Endothelial cell (in vitro differentiated cells): Measurements from ENCODE around the gene CYB5A. TPM values are rescaled to one million over a fixed set of nuclear protein-coding genes. Genes with fewer than 3 reads are reported as not detected.

Source experiments
- DNase-seq: peaks from one replicate; pipeline ENCODE4 v3.0.0; 2021; ENCODE audit warnings: low spot score
- H3K27ac Mint-ChIP-seq: one replicate; pipeline ENCODE4 v1.8.0; 2021; ENCODE audit warnings: mixed read lengths, inconsistent platforms; ENCODE audit not compliant: unreplicated experiment
- H3K27me3 Mint-ChIP-seq: one replicate; pipeline ENCODE4 v1.8.0; 2021; ENCODE audit warnings: mild to moderate bottlenecking, moderate library complexity, mixed read lengths, inconsistent platforms; ENCODE audit not compliant: unreplicated experiment
- H3K36me3 Mint-ChIP-seq: one replicate; pipeline ENCODE4 v1.8.0; 2021; ENCODE audit warnings: mild to moderate bottlenecking, low read depth, mixed read lengths, inconsistent platforms; ENCODE audit not compliant: unreplicated experiment
- H3K4me1 Mint-ChIP-seq: one replicate; pipeline ENCODE4 v1.8.0; 2021; ENCODE audit warnings: mild to moderate bottlenecking, mixed read lengths, inconsistent platforms; ENCODE audit not compliant: unreplicated experiment
- H3K4me3 Mint-ChIP-seq: one replicate; pipeline ENCODE4 v1.8.0; 2021; ENCODE audit warnings: mild to moderate bottlenecking, mixed read lengths, inconsistent platforms; ENCODE audit not compliant: unreplicated experiment
- H3K9me3 Mint-ChIP-seq: one replicate; pipeline ENCODE4 v1.8.0; 2021; ENCODE audit warnings: mixed read lengths, inconsistent platforms; ENCODE audit not compliant: unreplicated experiment
- total RNA-seq: library from RNA; stranded (reverse); fragmentation: NEBNext Ultra II Directional; extraction: Animal tissue kit (Norgen Biotek cat#: 25700); gene quantifications from one replicate; pipeline ENCODE4 v1.2.1, GENCODE V29; 2021; ENCODE audit not compliant: unreplicated experiment
- TF ChIP-seq, protein P1 (sequence below): fragments of 200-600 bp; sonication (generic); IDR thresholded peaks from one replicate; pipeline ENCODE4 v1.5.0; 2021; ENCODE audit warnings: antibody characterized with exemption; ENCODE audit not compliant: unreplicated experiment

The CYB5A gene
- total RNA-seq, 1 donor from 2014 or later: 119 TPM

GRCh38 chr18:74311000-74311399 is 19.2 kb upstream of the CYB5A start:
- no peaks in the 10 kb centered on the region for H3K4me1 Mint-ChIP-seq
- no peaks in the 10 kb centered on the region for H3K36me3 Mint-ChIP-seq
- no peak for DNase-seq
- H3K27me3 Mint-ChIP-seq: no peaks in the 10 kb centered on the region
- H3K27ac Mint-ChIP-seq: no peak overlapping the region
- H3K4me3 Mint-ChIP-seq: no peak overlapping the region
- TF ChIP-seq, protein P1, sequence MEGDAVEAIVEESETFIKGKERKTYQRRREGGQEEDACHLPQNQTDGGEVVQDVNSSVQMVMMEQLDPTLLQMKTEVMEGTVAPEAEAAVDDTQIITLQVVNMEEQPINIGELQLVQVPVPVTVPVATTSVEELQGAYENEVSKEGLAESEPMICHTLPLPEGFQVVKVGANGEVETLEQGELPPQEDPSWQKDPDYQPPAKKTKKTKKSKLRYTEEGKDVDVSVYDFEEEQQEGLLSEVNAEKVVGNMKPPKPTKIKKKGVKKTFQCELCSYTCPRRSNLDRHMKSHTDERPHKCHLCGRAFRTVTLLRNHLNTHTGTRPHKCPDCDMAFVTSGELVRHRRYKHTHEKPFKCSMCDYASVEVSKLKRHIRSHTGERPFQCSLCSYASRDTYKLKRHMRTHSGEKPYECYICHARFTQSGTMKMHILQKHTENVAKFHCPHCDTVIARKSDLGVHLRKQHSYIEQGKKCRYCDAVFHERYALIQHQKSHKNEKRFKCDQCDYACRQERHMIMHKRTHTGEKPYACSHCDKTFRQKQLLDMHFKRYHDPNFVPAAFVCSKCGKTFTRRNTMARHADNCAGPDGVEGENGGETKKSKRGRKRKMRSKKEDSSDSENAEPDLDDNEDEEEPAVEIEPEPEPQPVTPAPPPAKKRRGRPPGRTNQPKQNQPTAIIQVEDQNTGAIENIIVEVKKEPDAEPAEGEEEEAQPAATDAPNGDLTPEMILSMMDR: no peak
- H3K9me3 Mint-ChIP-seq: no peaks in the 10 kb centered on the region

GRCh38 chr18:74310411-74310810 is 18.6 kb upstream of the CYB5A start:
- no peak for DNase-seq
- Mint-ChIP-seq H3K9me3 (no peaks in the 10 kb centered on the region), H3K27me3 (no peaks in the 10 kb centered on the region), H3K36me3 (no peaks in the 10 kb centered on the region), H3K4me3 (no peak overlapping the region), H3K27ac (no peak overlapping the region), H3K4me1 (no peaks in the 10 kb centered on the region)
- TF ChIP-seq, protein P1: no peak

DNA sequence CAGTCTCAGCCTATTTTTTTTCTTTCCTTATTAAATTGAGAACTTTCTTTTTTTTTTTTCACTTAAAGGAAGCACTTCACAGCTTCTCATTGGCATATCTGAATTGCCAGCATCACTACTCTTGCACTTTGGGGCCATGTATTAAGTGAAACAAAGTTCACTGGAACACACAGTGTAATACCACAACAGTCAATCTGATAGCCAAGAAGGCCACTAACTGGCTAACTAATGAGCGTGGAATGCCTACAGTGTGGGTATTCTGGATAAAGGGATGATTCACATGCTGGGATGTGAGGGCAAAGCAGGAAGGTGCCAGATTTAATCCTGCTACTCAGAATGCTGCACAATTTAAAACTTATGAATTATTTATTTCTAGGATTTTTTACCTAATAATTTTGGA is 12.2 kb upstream of the CYB5A start:
- Mint-ChIP-seq H3K4me1 (no peaks in the 10 kb centered on the region), H3K27ac (no peak overlapping the region), H3K9me3 (no peaks in the 10 kb centered on the region), H3K27me3 (no peaks in the 10 kb centered on the region), H3K4me3 (no peak overlapping the region), H3K36me3 (no peaks in the 10 kb centered on the region)
- DNase-seq: no peak
- TF ChIP-seq, protein P1: no peak

- no peak overlapping the region for H3K27ac Mint-ChIP-seq
- H3K9me3 Mint-ChIP-seq: no peaks in the 10 kb centered on the region
- no peak overlapping the region for H3K4me3 Mint-ChIP-seq
- no peak for DNase-seq
- H3K27me3 Mint-ChIP-seq: no peaks in the 10 kb centered on the region
- no peaks in the 10 kb centered on the region for H3K4me1 Mint-ChIP-seq
- H3K36me3 Mint-ChIP-seq: no peaks in the 10 kb centered on the region
- TF ChIP-seq, protein P1: no peak
Observed at GRCh38 chr18:74303306-74303705, 11.5 kb upstream of the CYB5A start.

DNA sequence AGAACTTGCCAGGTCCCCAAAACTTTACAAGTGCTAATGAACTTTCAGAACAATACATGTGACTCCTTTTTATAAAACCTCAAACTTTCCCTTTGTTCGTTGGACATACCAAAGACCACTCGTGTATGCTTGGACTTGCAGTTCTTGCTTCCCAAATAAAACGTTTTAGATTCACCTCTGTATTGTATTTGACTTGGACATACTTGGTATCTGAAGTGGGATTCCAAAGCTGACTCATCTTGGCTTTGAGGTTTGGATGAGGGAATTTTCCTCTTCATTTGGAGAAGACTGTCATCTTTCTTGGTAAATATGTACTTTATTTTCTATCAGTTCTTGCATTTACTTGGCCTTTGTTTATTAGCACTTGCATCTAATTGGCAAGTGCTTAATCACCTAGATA is 8.0 kb upstream of the CYB5A start:
- no peaks in the 10 kb centered on the region for H3K9me3 Mint-ChIP-seq
- H3K4me3 Mint-ChIP-seq: no peak overlapping the region
- H3K4me1 Mint-ChIP-seq: no peaks in the 10 kb centered on the region
- no peak for DNase-seq
- no peaks in the 10 kb centered on the region for H3K27me3 Mint-ChIP-seq
- no peak overlapping the region for H3K27ac Mint-ChIP-seq
- H3K36me3 Mint-ChIP-seq: no peaks in the 10 kb centered on the region
- TF ChIP-seq, protein P1: no peak
